ENCODE data around the gene OR10H4.

- TF ChIP-seq CTCF (conservative IDR thresholded peaks at IDR 0.05 in 1 of 2, IDR thresholded peaks at IDR 0.05 in 1 of 2; ENCODE audit: extremely low read depth in 1 of 2, insufficient read depth in 1 of 2, low read depth in 1 of 2, low read length in 2 of 2) (no peak), EZH2 (IDR thresholded peaks at IDR 0.05; ENCODE audit: borderline replicate concordance, low read length) (no peak)
Measured at GRCh38 chr19:15977690-15978089, 28.9 kb downstream of the OR10H4 start.

All from mammary epithelial cell (primary cell).